SK-N-SH (cell line): ENCODE data around the gene RARB.

ENCODE experiments used
- CHD2 ChIP-seq: fragments of 150-350 bp; IDR thresholded peaks from 2 replicates; pipeline ENCODE4 v1.6.1; 2018; ENCODE audit warnings: low read length; ENCODE audit not compliant: partially characterized antibody
- EP300 ChIP-seq, 2 experiments: IDR thresholded peaks; 2 replicates each; pipeline versions ENCODE4 v1.4.0 to v1.6.1; 2012; ENCODE audit warnings: borderline replicate concordance in 1 of 2, low read depth in 1 of 2, low read length in 1 of 2
- FOSL2 ChIP-seq: IDR thresholded peaks from 2 replicates; pipeline ENCODE4 v1.4.0; 2012; ENCODE audit warnings: low read depth, mild to moderate bottlenecking, moderate library complexity, borderline replicate concordance
- JUND ChIP-seq: IDR thresholded peaks from 2 replicates; pipeline ENCODE4 v1.4.0; 2012
- POLR2AphosphoS5 ChIP-seq: IDR thresholded peaks from 2 replicates; pipeline ENCODE4 v1.6.1; 2012; ENCODE audit warnings: low read depth, low read length
- RAD21 ChIP-seq: IDR thresholded peaks from 2 replicates; pipeline ENCODE4 v1.6.1; 2012; ENCODE audit warnings: mild to moderate bottlenecking, low read length
- SIN3A ChIP-seq: IDR thresholded peaks from 2 replicates; pipeline ENCODE4 v1.6.1; 2012; ENCODE audit warnings: low read depth, mild to moderate bottlenecking, low read length, moderate library complexity, borderline replicate concordance
- TEAD4 ChIP-seq: IDR thresholded peaks from 2 replicates; pipeline ENCODE4 v1.4.0; 2012; ENCODE audit warnings: mild to moderate bottlenecking, borderline replicate concordance; ENCODE audit not compliant: insufficient read depth
- TF ChIP-seq, protein P1 (sequence below): fragments of 200-600 bp; sonication (generic); IDR thresholded peaks from 2 replicates; pipeline ENCODE4 v1.6.1; 2017; ENCODE audit warnings: antibody characterized with exemption, mild to moderate bottlenecking, moderate library complexity

DNA sequence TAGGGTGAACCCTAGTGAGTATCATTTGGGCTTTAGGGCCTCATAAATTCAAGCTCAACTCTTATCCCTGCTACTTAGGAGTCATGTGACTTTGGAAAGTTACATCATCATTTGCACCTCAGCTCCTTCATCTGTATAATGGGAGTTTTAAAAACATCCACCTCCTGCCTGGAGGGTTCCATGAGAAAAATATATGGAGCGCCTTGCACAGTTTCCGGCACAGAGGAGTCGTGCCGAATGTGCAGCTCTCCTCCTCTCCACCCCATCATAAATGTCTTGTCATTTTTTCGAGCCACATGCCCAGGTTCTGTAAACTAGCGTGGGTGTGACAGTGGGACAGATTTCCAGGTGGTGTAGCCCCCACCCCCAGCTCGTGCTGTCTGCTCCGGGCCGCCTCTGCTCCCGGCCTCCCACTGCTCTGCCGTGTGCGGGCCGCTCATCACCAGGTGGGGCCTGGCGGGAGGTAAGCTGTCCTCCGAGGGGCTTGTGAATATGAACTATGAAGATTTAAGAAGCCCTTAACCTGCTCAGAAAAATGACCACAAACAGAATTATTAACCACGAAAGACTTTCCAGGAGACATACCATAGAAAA is 146.2 kb downstream of the RARB start:
- TF ChIP-seq, protein P1, sequence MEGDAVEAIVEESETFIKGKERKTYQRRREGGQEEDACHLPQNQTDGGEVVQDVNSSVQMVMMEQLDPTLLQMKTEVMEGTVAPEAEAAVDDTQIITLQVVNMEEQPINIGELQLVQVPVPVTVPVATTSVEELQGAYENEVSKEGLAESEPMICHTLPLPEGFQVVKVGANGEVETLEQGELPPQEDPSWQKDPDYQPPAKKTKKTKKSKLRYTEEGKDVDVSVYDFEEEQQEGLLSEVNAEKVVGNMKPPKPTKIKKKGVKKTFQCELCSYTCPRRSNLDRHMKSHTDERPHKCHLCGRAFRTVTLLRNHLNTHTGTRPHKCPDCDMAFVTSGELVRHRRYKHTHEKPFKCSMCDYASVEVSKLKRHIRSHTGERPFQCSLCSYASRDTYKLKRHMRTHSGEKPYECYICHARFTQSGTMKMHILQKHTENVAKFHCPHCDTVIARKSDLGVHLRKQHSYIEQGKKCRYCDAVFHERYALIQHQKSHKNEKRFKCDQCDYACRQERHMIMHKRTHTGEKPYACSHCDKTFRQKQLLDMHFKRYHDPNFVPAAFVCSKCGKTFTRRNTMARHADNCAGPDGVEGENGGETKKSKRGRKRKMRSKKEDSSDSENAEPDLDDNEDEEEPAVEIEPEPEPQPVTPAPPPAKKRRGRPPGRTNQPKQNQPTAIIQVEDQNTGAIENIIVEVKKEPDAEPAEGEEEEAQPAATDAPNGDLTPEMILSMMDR: no peak
- TF ChIP-seq CHD2 (no peak), POLR2AphosphoS5 (no peak), SIN3A (no peak), RAD21 (no peak), TEAD4 (no peak), JUND (no peak), EP300 (IDR thresholded peaks at IDR 0.05; ENCODE audit: borderline replicate concordance in 1 of 2, low read depth in 1 of 2, low read length in 1 of 2) (no peak), FOSL2 (no peak)
